HepG2 (cell line): ENCODE measurements around the gene CBX2. TPM values are rescaled to one million over a fixed set of nuclear protein-coding genes. Genes with fewer than 3 reads are reported as not detected.

Experiments used
- ATAD3A ChIP-seq: sonication (generic); formaldehyde crosslinking; IDR thresholded peaks from 2 replicates; pipeline ENCODE4 v1.4.0; 2020; ENCODE audit warnings: missing genetic modification reagents
- CEBPB ChIP-seq: IDR thresholded peaks from 2 replicates; pipeline ENCODE4 v1.6.1; 2011; ENCODE audit warnings: low read depth, low read length, improper control_type of control experiment, borderline replicate concordance
- DDIT3 ChIP-seq: sonication (generic); formaldehyde crosslinking; IDR thresholded peaks from 2 replicates; pipeline ENCODE4 v1.4.0; 2020; ENCODE audit warnings: mild to moderate bottlenecking, missing genetic modification reagents
- FOSL1 ChIP-seq: sonication (generic); formaldehyde crosslinking; IDR thresholded peaks from 2 replicates; pipeline ENCODE4 v1.9.0; 2021; ENCODE audit warnings: missing genetic modification reagents, borderline replicate concordance
- GZF1 ChIP-seq: sonication (generic); formaldehyde crosslinking; IDR thresholded peaks from 2 replicates; pipeline ENCODE4 v1.5.1; 2020; ENCODE audit warnings: mild to moderate bottlenecking, missing genetic modification reagents
- NFKBIZ ChIP-seq: IDR thresholded peaks from 2 replicates; pipeline ENCODE4 v1.6.1; 2018; ENCODE audit warnings: missing genetic modification reagents, missing compliant biosample characterization
- PAX8 ChIP-seq: sonication (generic); formaldehyde crosslinking; IDR thresholded peaks from 2 replicates; pipeline ENCODE4 v1.8.0; 2022; ENCODE audit warnings: mild to moderate bottlenecking, missing genetic modification reagents, borderline replicate concordance
- PHF5A ChIP-seq: IDR thresholded peaks from one replicate; pipeline ENCODE4 v1.6.1; 2018; ENCODE audit warnings: low read depth, missing genetic modification reagents; ENCODE audit not compliant: unreplicated experiment
- POLR2AphosphoS2 ChIP-seq: IDR thresholded peaks from 2 replicates; pipeline ENCODE4 v1.6.1; 2011; ENCODE audit warnings: low read depth, low read length, improper control_type of control experiment
- PPARG ChIP-seq: conservative IDR thresholded peaks from 2 replicates; pipeline ENCODE4 v1.6.1; 2016; ENCODE audit warnings: missing biosample characterization, missing genetic modification reagents
- RORA ChIP-seq: sonication (generic); formaldehyde crosslinking; IDR thresholded peaks from 2 replicates; pipeline ENCODE4 v1.5.0; 2020; ENCODE audit warnings: mild to moderate bottlenecking, missing genetic modification reagents, moderate library complexity
- SNRNP70 ChIP-seq: fragments of 200-400 bp; formaldehyde crosslinking; IDR thresholded peaks from 2 replicates; pipeline ENCODE4 v1.6.1; 2017; ENCODE audit warnings: mild to moderate bottlenecking, low read depth, low read length, moderate library complexity
- SP5 ChIP-seq: IDR thresholded peaks from 2 replicates; pipeline ENCODE4 v1.6.1; 2016; ENCODE audit warnings: low read depth, borderline replicate concordance
- YY1 ChIP-seq: IDR thresholded peaks from 2 replicates; pipeline ENCODE4 v1.6.1; 2011; ENCODE audit warnings: low read length, low read depth, moderate library complexity, mild to moderate bottlenecking; ENCODE audit not compliant: insufficient read depth, insufficient replicate concordance
- ZBTB26 ChIP-seq: IDR thresholded peaks from 2 replicates; pipeline ENCODE4 v1.6.1; 2016; ENCODE audit warnings: missing compliant biosample characterization, missing genetic modification reagents, borderline replicate concordance
- ZBTB3 ChIP-seq: sonication (generic); formaldehyde crosslinking; IDR thresholded peaks from 2 replicates; pipeline ENCODE4 v1.4.0; 2020; ENCODE audit warnings: low read depth, mild to moderate bottlenecking, moderate library complexity, missing genetic modification reagents, borderline replicate concordance
- ZC3H4 ChIP-seq: sonication (generic); formaldehyde crosslinking; IDR thresholded peaks from 2 replicates; pipeline ENCODE4 v1.4.0; 2020; ENCODE audit warnings: missing genetic modification reagents, borderline replicate concordance
- ZFP1 ChIP-seq: IDR thresholded peaks from 2 replicates; pipeline ENCODE4 v1.6.1; 2016
- ZFP37 ChIP-seq: sonication (generic); formaldehyde crosslinking; IDR thresholded peaks from 2 replicates; pipeline ENCODE4 v1.4.0; 2020; ENCODE audit warnings: missing genetic modification reagents, borderline replicate concordance
- ZFP41 ChIP-seq: sonication (generic); formaldehyde crosslinking; IDR thresholded peaks from 2 replicates; pipeline ENCODE4 v1.4.0; 2020; ENCODE audit warnings: mild to moderate bottlenecking, missing genetic modification reagents, borderline replicate concordance
- ZFP82 ChIP-seq: sonication (generic); formaldehyde crosslinking; IDR thresholded peaks from 2 replicates; pipeline ENCODE4 v1.5.1; 2020; ENCODE audit warnings: mild to moderate bottlenecking, missing genetic modification reagents, borderline replicate concordance
- ZFP90 ChIP-seq: sonication (generic); formaldehyde crosslinking; IDR thresholded peaks from 2 replicates; pipeline ENCODE4 v1.8.0; 2022; ENCODE audit warnings: missing genetic modification reagents, mild to moderate bottlenecking, inconsistent platforms, borderline replicate concordance
- ZKSCAN5 ChIP-seq: sonication (generic); formaldehyde crosslinking; IDR thresholded peaks from 2 replicates; pipeline ENCODE4 v1.5.1; 2020; ENCODE audit warnings: mild to moderate bottlenecking, missing genetic modification reagents
- ZNF296 ChIP-seq: sonication (generic); formaldehyde crosslinking; conservative IDR thresholded peaks from 2 replicates; pipeline ENCODE4 v1.5.0; 2020; ENCODE audit warnings: mild to moderate bottlenecking, missing genetic modification reagents
- ZNF580 ChIP-seq: IDR thresholded peaks from 2 replicates; pipeline ENCODE4 v1.6.1; 2016; ENCODE audit warnings: low read depth, borderline replicate concordance
- ZNF7 ChIP-seq: IDR thresholded peaks from 2 replicates; pipeline ENCODE4 v1.6.1; 2016; ENCODE audit warnings: missing biosample characterization, missing genetic modification reagents
- ZNF713 ChIP-seq: sonication (generic); formaldehyde crosslinking; IDR thresholded peaks from 2 replicates; pipeline ENCODE4 v1.4.0; 2020; ENCODE audit warnings: mild to moderate bottlenecking, missing genetic modification reagents
- ZNF746 ChIP-seq: sonication (generic); formaldehyde crosslinking; IDR thresholded peaks from 2 replicates; pipeline ENCODE4 v1.8.0; 2022; ENCODE audit warnings: mild to moderate bottlenecking, missing genetic modification reagents
- polyA plus RNA-seq, 8 experiments: library from polyadenylated mRNA; depleted of rRNA in 3 of 8; stranded (reverse) in 7 of 8; unstranded in 1 of 8; fragments of >200 nt; fragmentation: Illumina TruSeq in 4 of 8; extraction: Trizol in 4 of 8; gene quantifications; 2 replicates each; pipeline versions ENCODE4 v1.2.1 to v1.2.3, GENCODE V29; 2011 to 2016; ENCODE audit warnings: low read depth in 4 of 8, missing spikeins in 1 of 8, mixed read lengths in 1 of 8; ENCODE audit not compliant: insufficient read depth in 1 of 8
- total RNA-seq, 5 experiments: library from RNA; depleted of rRNA; stranded (reverse); fragments of >200 nt; fragmentation: Illumina TruSeq; extraction: Trizol; gene quantifications; 2 replicates each; pipeline ENCODE4 v1.2.3, GENCODE V29; 2016; ENCODE audit warnings: low read depth in 1 of 5
- TF ChIP-seq, protein P1 (sequence below): sonication (generic); formaldehyde crosslinking; IDR thresholded peaks from 2 replicates; pipeline ENCODE4 v1.8.0; 2022; ENCODE audit warnings: missing genetic modification reagents, mild to moderate bottlenecking, moderate library complexity, borderline replicate concordance

CBX2 gene
- total and polyA plus RNA-seq, 2 of the 13 experiments (the other 11 are each of a cell fraction or from before 2014, with no cell fraction given), result 14.5 to 31.1 TPM

DNA sequence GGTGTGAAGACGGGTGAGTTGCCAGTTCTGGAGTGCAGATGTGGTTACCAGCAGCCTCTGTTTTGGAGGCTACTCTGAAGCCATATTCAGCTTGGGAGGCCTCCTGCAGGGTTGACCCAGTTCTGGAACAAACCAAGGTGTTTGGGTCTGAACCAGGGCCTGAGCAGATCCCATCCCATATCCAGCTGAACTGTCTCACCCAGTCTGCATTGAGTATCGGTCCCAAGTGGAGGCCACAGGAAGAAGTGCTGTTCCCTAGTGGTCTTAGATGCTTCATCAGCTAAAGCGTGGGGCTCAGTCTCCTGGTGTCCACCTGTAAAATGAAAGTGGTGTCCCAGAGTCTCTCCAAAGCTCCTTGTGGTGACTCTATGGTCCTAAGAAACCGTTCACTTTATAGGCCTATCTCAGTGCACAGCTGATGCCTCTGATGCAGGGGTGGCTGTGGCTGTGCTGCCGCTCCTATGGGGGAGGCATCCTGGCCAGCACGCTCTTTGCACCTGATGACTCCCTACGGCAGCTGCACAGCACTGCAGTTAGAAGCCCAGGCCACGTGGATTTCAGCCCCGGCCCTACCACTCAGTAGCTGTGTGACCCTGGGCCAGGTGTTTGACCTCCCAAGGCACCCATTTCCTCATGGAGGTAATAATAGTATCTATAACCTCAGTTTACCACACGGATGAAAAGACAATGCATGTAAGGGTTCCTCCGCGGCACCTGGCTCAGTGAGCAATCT is 40.2 kb downstream of the CBX2 start (continued):
- TF ChIP-seq SP5 (CRISPR knock-in tag) (no peak), PPARG (no peak), ZBTB26 (CRISPR knock-in tag) (no peak), ZC3H4 (no peak), POLR2AphosphoS2 (no peak), GZF1 (CRISPR knock-in tag) (0 out of 2 replicates have a peak, but pooled peaks have one; percentile 40), ATAD3A (no peak), ZNF713 (CRISPR knock-in tag) (no peak), RORA (CRISPR knock-in tag) (no peak), ZFP90 (no peak), ZKSCAN5 (CRISPR knock-in tag) (no peak), ZNF7 (CRISPR knock-in tag) (no peak), ZFP1 (CRISPR knock-in tag) (no peak), ZNF746 (CRISPR knock-in tag) (no peak), PAX8 (CRISPR knock-in tag) (no peak), ZFP37 (no peak), PHF5A (no peak), ZNF296 (CRISPR knock-in tag) (no peak), ZFP82 (CRISPR knock-in tag) (no peak), NFKBIZ (CRISPR knock-in tag) (no peak), FOSL1 (CRISPR knock-in tag) (no peak), SNRNP70 (no peak), ZBTB3 (no peak), YY1 (no peak), CEBPB (no peak), DDIT3 (no peak), ZFP41 (CRISPR knock-in tag) (no peak), ZNF580 (CRISPR knock-in tag) (0 out of 2 replicates have a peak, but pooled peaks have one; percentile 32)
- TF ChIP-seq, protein P1, sequence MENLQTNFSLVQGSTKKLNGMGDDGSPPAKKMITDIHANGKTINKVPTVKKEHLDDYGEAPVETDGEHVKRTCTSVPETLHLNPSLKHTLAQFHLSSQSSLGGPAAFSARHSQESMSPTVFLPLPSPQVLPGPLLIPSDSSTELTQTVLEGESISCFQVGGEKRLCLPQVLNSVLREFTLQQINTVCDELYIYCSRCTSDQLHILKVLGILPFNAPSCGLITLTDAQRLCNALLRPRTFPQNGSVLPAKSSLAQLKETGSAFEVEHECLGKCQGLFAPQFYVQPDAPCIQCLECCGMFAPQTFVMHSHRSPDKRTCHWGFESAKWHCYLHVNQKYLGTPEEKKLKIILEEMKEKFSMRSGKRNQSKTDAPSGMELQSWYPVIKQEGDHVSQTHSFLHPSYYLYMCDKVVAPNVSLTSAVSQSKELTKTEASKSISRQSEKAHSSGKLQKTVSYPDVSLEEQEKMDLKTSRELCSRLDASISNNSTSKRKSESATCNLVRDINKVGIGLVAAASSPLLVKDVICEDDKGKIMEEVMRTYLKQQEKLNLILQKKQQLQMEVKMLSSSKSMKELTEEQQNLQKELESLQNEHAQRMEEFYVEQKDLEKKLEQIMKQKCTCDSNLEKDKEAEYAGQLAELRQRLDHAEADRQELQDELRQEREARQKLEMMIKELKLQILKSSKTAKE (CRISPR knock-in tag), result no peak
